Right lobe of liver (tissue), 4 donors: ENCODE measurements around the gene GADL1.

Experiments used
- CTCF ChIP-seq, 4 donors: fragments of 200-600 bp in 3 of 4; fragments of 450-650 bp in 1 of 4; IDR thresholded peaks; one replicate each; pipeline versions ENCODE4 v1.5.1 to v1.8.0; 2016 to 2022; ENCODE audit warnings: antibody characterized with exemption in 4 of 4, mild to moderate bottlenecking in 2 of 4
- POLR2A ChIP-seq: fragments of 450-650 bp; IDR thresholded peaks from one replicate; pipeline ENCODE4 v1.6.1; 2017; ENCODE audit warnings: antibody characterized with exemption, mild to moderate bottlenecking
- donor health status: DM: no; HTN: no; CAD: no.
- donor health status: DM: no; HTN: no; CAD: no.
- donor health status: DM: no; HTN: yes; CAD: no.

GRCh38 chr3:30805695-30806094 lies 88.8 kb downstream of the GADL1 start:
- TF ChIP-seq CTCF (IDR thresholded peaks at IDR 0.05) = no peak
- TF ChIP-seq POLR2A = no peak
